GM12878 (cell line): Measurements from ENCODE around the gene IMMP2L. TPM values are rescaled to one million over a fixed set of nuclear protein-coding genes. Genes with fewer than 3 reads are reported as not detected.

Source experiments
- ATAC-seq: fragments of 200-7000 bp; cut with Tn5 transposase; 3 replicates; pipeline ENCODE4 v1.9.1; 2020; ENCODE audit warnings: mild to moderate bottlenecking, moderate library complexity
- BruUV-seq: library from RNA; stranded (reverse); fragments of 400-500 nt; replicated peaks from 2 replicates; lab custom pipeline; 2021; lab: Mats Ljungman, UMichigan
- CTCF ChIA-PET: fragments of 300-600 bp; sonication (Branson Sonifier 250); formaldehyde crosslinking; extraction: SDS; loops from one replicate; lab custom pipeline; 2021; ENCODE audit warnings: inconsistent platforms; lab: Yijun Ruan, JAX
- POLR2A ChIA-PET: fragments of 350-600 bp; formaldehyde crosslinking; extraction: SDS; loops from one replicate; lab custom pipeline; 2021; ENCODE audit warnings: inconsistent platforms; lab: Charles Lee
- RAD21 ChIA-PET: fragments of 300-600 bp; sonication (Branson Sonifier 250); formaldehyde crosslinking; loops from one replicate; lab custom pipeline; 2023; ENCODE audit warnings: antibody characterized with exemption; ENCODE audit not compliant: unreplicated experiment; lab: Charles Lee
- SMC1A ChIA-PET: fragments of 300-600 bp; sonication (Branson Sonifier 250); formaldehyde crosslinking; loops from one replicate; lab custom pipeline; 2023; ENCODE audit not compliant: unreplicated experiment, uncharacterized antibody; lab: Charles Lee
- DNase-seq: peaks from one replicate; pipeline ENCODE4 v3.0.0-alpha.2; 2011; ENCODE audit warnings: low read depth, low spot score
- FAIRE-seq: peaks from 3 replicates; lab custom pipeline; 2011; peaks lifted over from hg19 to GRCh38; lab: Jason Lieb, UNC
- H2AFZ ChIP-seq: 2 replicates; pipeline ENCODE4 v1.6.0; 2011; ENCODE audit warnings: low read depth, low read length, control low read depth; ENCODE audit not compliant: control insufficient read depth
- H3K27ac ChIP-seq: 2 replicates; pipeline ENCODE4 v1.5.1; 2011; ENCODE audit warnings: control low read depth; ENCODE audit not compliant: control insufficient read depth, insufficient read depth
- H3K27me3 ChIP-seq, 2 experiments: replicated peaks in 1 of 2; 2 replicates each; pipeline versions ENCODE4 v1.6.0 to v1.6.1; 2011; ENCODE audit warnings: low read length in 1 of 2; ENCODE audit not compliant: control insufficient read depth in 2 of 2, insufficient read depth in 2 of 2
- H3K36me3 ChIP-seq, 2 experiments: 2 replicates each; pipeline ENCODE4 v1.5.1; 2011; ENCODE audit warnings: low read length in 1 of 2; ENCODE audit not compliant: control insufficient read depth in 2 of 2, insufficient read depth in 2 of 2
- H3K4me1 ChIP-seq: 2 replicates; pipeline ENCODE4 v1.6.1; 2011; ENCODE audit warnings: mild to moderate bottlenecking, low read length, moderate library complexity, mixed read lengths; ENCODE audit not compliant: control insufficient read depth, insufficient read depth
- H3K4me2 ChIP-seq: 2 replicates; pipeline ENCODE4 v1.6.0; 2011; ENCODE audit warnings: control low read depth; ENCODE audit not compliant: control insufficient read depth, insufficient read depth
- H3K4me3 ChIP-seq: fragments of 200-600 bp; sonication (generic); 2 replicates; pipeline ENCODE4 v1.5.1; 2016
- H3K79me2 ChIP-seq: 2 replicates; pipeline ENCODE4 v1.6.0; 2011; ENCODE audit warnings: low read length; ENCODE audit not compliant: control insufficient read depth, insufficient read depth
- H3K9ac ChIP-seq: 2 replicates; pipeline ENCODE4 v1.8.0; 2011; ENCODE audit warnings: low read length, control low read depth, mixed read lengths; ENCODE audit not compliant: control insufficient read depth, insufficient read depth
- H3K9me3 ChIP-seq: replicated peaks from 3 replicates; pipeline ENCODE4 v1.5.1; 2011; ENCODE audit warnings: mild to moderate bottlenecking, low read length; ENCODE audit not compliant: control insufficient read depth, insufficient read depth
- H4K20me1 ChIP-seq: 2 replicates; pipeline ENCODE4 v1.6.0; 2011; ENCODE audit not compliant: control insufficient read depth, insufficient read depth
- EZH2 ChIP-seq: IDR thresholded peaks from 2 replicates; pipeline ENCODE4 v1.6.1; 2012; ENCODE audit warnings: low read depth, mild to moderate bottlenecking, control low read depth, inconsistent platforms, low read length, borderline replicate concordance; ENCODE audit not compliant: control insufficient read depth
- GATAD2B ChIP-seq: fragments of 450-650 bp; conservative IDR thresholded peaks from 2 replicates; pipeline ENCODE4 v1.6.1; 2017; ENCODE audit warnings: low read depth, mild to moderate bottlenecking, moderate library complexity
- HDGF ChIP-seq: fragments of 450-650 bp; IDR thresholded peaks from 2 replicates; pipeline ENCODE4 v1.6.1; 2016; ENCODE audit warnings: antibody characterized with exemption
- IKZF1 ChIP-seq: fragments of 450-650 bp; conservative IDR thresholded peaks from 2 replicates; pipeline ENCODE4 v1.6.1; 2017; ENCODE audit warnings: antibody characterized with exemption, mild to moderate bottlenecking
- IRF4 ChIP-seq: IDR thresholded peaks from 2 replicates; pipeline ENCODE4 v1.6.1; 2011; ENCODE audit warnings: low read depth, low read length
- JUND ChIP-seq: IDR thresholded peaks from 2 replicates; pipeline ENCODE4 v1.6.1; 2012; ENCODE audit warnings: low read depth, mild to moderate bottlenecking, low read length, improper control_type of control experiment, moderate library complexity
- NFXL1 ChIP-seq: fragments of 450-650 bp; IDR thresholded peaks from 2 replicates; pipeline ENCODE4 v1.6.1; 2017; ENCODE audit warnings: antibody characterized with exemption, mild to moderate bottlenecking, borderline replicate concordance
- NR2C2 ChIP-seq: IDR thresholded peaks from 2 replicates; pipeline ENCODE4 v1.6.1; 2011; ENCODE audit warnings: borderline replicate concordance, low read depth; ENCODE audit not compliant: control insufficient read depth, insufficient read length
- PAX8 ChIP-seq: fragments of 450-650 bp; IDR thresholded peaks from 2 replicates; pipeline ENCODE4 v1.6.1; 2017; ENCODE audit warnings: mild to moderate bottlenecking, moderate library complexity
- SREBF1 ChIP-seq: IDR thresholded peaks from 2 replicates; pipeline ENCODE4 v1.6.1; 2012; ENCODE audit warnings: mild to moderate bottlenecking, low read length
- STAT1 ChIP-seq: fragments of 450-650 bp; conservative IDR thresholded peaks from 2 replicates; pipeline ENCODE4 v1.6.1; 2014; ENCODE audit warnings: antibody characterized with exemption, mild to moderate bottlenecking
- WGBS: methylation state at CpG from one replicate; pipeline ENCODE4 v1.1.6; 2016; ENCODE audit warnings: low lambda C conversion rate; ENCODE audit not compliant: insufficient replicate concordance, insufficient coverage; ENCODE audit errors: missing lambda C conversion rate; 5-methylcytosine and 5-hydroxymethylcytosine counted together
- in situ Hi-C: fragments of 300-500 bp; cut with MboI; formaldehyde crosslinking; loops from 9 replicates; pipeline ENCODE4 v1.14.3; 2018; ENCODE audit warnings: mixed read lengths
- intact Hi-C: fragments of 100-400 bp; cut with micrococcal nuclease; formaldehyde crosslinking; loops from one replicate; pipeline ENCODE4 v1.14.2; 2022; ENCODE audit not compliant: unreplicated experiment
- polyA plus RNA-seq, 11 experiments: library from polyadenylated mRNA; depleted of rRNA in 4 of 11; unstranded in 6 of 11; stranded (reverse) in 5 of 11; fragments of >200 nt; fragmentation: Nextera tagmentation in 4 of 11; fragmentation: Illumina TruSeq in 1 of 11; extraction: Ambion mirVana in 4 of 11; extraction: Trizol in 1 of 11; gene quantifications; 1 replicate in 1 of 11; 2 replicates in 10 of 11; pipeline versions ENCODE4 v1.2.1 to v1.2.3, GENCODE V29; 2011 to 2016; ENCODE audit warnings: inconsistent platforms in 2 of 11, missing spikeins in 2 of 11, low read depth in 1 of 11
- total RNA-seq, 4 experiments: library from RNA; depleted of rRNA in 3 of 4; stranded (reverse); fragments of >200 nt in 3 of 4; fragmentation: Illumina TruSeq in 1 of 4; extraction: Trizol in 1 of 4; gene quantifications; 2 replicates each; pipeline versions ENCODE4 v1.2.1 to v1.2.3, GENCODE V29; 2013 to 2021
- TF ChIP-seq, protein P1 (sequence below): fragments of 450-650 bp; IDR thresholded peaks from 2 replicates; pipeline ENCODE4 v1.6.1; 2017; ENCODE audit warnings: antibody characterized with exemption, mild to moderate bottlenecking, moderate library complexity
- TF ChIP-seq, protein P2 (sequence below): fragments of 450-650 bp; IDR thresholded peaks from 2 replicates; pipeline ENCODE4 v1.6.1; 2017; ENCODE audit warnings: low read depth, mild to moderate bottlenecking, moderate library complexity
- TF ChIP-seq, protein P3 (sequence below): fragments of 450-650 bp; IDR thresholded peaks from 2 replicates; pipeline ENCODE4 v1.6.1; 2016; ENCODE audit warnings: mild to moderate bottlenecking, moderate library complexity, borderline replicate concordance

IMMP2L gene
- total and polyA plus RNA-seq, 10 of the 15 experiments (the other 5 are each of a cell fraction or from before 2014, with no cell fraction given) = 12.6 to 46.3 (median 19.6) TPM

DNA sequence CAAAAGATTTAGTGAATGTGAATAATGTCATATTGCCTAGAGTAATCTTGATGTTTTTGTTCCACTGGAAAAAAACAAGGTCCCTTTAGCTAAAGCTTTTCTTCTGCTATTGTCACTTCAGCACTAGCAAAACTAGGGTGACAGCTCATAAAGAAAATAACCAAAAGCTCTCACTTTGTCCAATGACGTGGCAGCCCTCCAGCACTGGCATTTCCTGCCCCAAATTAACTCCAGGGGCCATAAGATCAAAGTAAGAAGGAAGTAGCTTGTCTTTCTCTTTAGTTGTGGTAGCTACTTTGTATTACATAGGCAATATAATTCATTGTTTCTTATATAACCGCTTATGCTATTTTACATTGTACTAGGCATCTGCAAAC, 424.1 kb downstream of the IMMP2L start:
- Histone ChIP-seq H3K79me2 (no peaks in the 10 kb centered on the region), H3K36me3 (no peaks in the 10 kb centered on the region), H3K4me3 (peak overlapping the region; percentile 40; the same call in 1 of the 2 replicates), H3K9ac (peak overlapping the region; percentile 53), H3K4me1 (peaks cover 9% of the 10 kb centered on the region; the same call in 1 of the 2 replicates), H2AFZ (peak overlapping the region; percentile 70), H3K27me3 (no peaks in the 10 kb centered on the region), H3K27ac (peak overlapping the region; percentile 85), H3K9me3 (no peaks in the 10 kb centered on the region), H4K20me1 (no peaks in the 10 kb centered on the region), H3K4me2 (peak overlapping the region; percentile 67)
- in situ Hi-C loops = no loop called here
- DNase-seq (peak; percentile 72), FAIRE-seq (peak; percentile 96), ATAC-seq (peak; percentile 98)
- ChIA-PET SMC1A (interaction anchor here (0.6 to 4.2 kb wide), 33 partner anchors 8 to 1935 kb away, joined by 3 to 25 read pairs (median 6); no protein-coding TSS in a partner anchor), RAD21 (interaction anchor here (0.8 to 3.1 kb wide), 15 partner anchors 11 to 424 kb away, joined by 3 to 21 read pairs (median 5); partner anchors contain the start of genes IMMP2L and LRRN3), CTCF (interaction anchor here (0.7 to 2.7 kb wide), 13 partner anchors 10 to 596 kb away, joined by 3 to 11 read pairs (median 4); no protein-coding TSS in a partner anchor), POLR2A (interaction anchor here (1.2 to 1.7 kb wide), 2 partner anchors 9 to 33 kb away, joined by 3 to 5 read pairs; no protein-coding TSS in a partner anchor)
- BruUV-seq = no TSS peak
- 0% methylated on average over 2 of the region's 2 CpGs for WGBS
- intact Hi-C loops = no loop called here
- no peak for TF ChIP-seq GATAD2B
- peak; percentile 33; the same call in 1 of the 2 replicates for TF ChIP-seq JUND
- no peak for TF ChIP-seq NR2C2
- no peak for TF ChIP-seq HDGF
- no peak for TF ChIP-seq STAT1
- no peak for TF ChIP-seq EZH2
- TF ChIP-seq, protein P1, sequence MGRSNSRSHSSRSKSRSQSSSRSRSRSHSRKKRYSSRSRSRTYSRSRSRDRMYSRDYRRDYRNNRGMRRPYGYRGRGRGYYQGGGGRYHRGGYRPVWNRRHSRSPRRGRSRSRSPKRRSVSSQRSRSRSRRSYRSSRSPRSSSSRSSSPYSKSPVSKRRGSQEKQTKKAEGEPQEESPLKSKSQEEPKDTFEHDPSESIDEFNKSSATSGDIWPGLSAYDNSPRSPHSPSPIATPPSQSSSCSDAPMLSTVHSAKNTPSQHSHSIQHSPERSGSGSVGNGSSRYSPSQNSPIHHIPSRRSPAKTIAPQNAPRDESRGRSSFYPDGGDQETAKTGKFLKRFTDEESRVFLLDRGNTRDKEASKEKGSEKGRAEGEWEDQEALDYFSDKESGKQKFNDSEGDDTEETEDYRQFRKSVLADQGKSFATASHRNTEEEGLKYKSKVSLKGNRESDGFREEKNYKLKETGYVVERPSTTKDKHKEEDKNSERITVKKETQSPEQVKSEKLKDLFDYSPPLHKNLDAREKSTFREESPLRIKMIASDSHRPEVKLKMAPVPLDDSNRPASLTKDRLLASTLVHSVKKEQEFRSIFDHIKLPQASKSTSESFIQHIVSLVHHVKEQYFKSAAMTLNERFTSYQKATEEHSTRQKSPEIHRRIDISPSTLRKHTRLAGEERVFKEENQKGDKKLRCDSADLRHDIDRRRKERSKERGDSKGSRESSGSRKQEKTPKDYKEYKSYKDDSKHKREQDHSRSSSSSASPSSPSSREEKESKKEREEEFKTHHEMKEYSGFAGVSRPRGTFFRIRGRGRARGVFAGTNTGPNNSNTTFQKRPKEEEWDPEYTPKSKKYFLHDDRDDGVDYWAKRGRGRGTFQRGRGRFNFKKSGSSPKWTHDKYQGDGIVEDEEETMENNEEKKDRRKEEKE = no peak
- TF ChIP-seq PAX8 = no peak
- TF ChIP-seq IRF4 = peak; percentile 32; the same call in 1 of the 2 replicates
- TF ChIP-seq, protein P2, sequence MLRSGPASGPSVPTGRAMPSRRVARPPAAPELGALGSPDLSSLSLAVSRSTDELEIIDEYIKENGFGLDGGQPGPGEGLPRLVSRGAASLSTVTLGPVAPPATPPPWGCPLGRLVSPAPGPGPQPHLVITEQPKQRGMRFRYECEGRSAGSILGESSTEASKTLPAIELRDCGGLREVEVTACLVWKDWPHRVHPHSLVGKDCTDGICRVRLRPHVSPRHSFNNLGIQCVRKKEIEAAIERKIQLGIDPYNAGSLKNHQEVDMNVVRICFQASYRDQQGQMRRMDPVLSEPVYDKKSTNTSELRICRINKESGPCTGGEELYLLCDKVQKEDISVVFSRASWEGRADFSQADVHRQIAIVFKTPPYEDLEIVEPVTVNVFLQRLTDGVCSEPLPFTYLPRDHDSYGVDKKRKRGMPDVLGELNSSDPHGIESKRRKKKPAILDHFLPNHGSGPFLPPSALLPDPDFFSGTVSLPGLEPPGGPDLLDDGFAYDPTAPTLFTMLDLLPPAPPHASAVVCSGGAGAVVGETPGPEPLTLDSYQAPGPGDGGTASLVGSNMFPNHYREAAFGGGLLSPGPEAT = peak; percentile 39; the same call in 1 of the 2 replicates
- peak; percentile 66; the same call in 1 of the 2 replicates for TF ChIP-seq IKZF1
- no peak for TF ChIP-seq NFXL1
- TF ChIP-seq, protein P3, sequence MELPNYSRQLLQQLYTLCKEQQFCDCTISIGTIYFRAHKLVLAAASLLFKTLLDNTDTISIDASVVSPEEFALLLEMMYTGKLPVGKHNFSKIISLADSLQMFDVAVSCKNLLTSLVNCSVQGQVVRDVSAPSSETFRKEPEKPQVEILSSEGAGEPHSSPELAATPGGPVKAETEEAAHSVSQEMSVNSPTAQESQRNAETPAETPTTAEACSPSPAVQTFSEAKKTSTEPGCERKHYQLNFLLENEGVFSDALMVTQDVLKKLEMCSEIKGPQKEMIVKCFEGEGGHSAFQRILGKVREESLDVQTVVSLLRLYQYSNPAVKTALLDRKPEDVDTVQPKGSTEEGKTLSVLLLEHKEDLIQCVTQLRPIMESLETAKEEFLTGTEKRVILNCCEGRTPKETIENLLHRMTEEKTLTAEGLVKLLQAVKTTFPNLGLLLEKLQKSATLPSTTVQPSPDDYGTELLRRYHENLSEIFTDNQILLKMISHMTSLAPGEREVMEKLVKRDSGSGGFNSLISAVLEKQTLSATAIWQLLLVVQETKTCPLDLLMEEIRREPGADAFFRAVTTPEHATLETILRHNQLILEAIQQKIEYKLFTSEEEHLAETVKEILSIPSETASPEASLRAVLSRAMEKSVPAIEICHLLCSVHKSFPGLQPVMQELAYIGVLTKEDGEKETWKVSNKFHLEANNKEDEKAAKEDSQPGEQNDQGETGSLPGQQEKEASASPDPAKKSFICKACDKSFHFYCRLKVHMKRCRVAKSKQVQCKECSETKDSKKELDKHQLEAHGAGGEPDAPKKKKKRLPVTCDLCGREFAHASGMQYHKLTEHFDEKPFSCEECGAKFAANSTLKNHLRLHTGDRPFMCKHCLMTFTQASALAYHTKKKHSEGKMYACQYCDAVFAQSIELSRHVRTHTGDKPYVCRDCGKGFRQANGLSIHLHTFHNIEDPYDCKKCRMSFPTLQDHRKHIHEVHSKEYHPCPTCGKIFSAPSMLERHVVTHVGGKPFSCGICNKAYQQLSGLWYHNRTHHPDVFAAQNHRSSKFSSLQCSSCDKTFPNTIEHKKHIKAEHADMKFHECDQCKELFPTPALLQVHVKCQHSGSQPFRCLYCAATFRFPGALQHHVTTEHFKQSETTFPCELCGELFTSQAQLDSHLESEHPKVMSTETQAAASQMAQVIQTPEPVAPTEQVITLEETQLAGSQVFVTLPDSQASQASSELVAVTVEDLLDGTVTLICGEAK = no peak
- no peak for TF ChIP-seq SREBF1
